DOHH2 (cell line): ENCODE measurements around the gene COL23A1.

Source experiments
- H3F3A ChIP-seq: fragments of 200-600 bp; sonication (generic), shearing (Covaris generic); 2 replicates; pipeline ENCODE4 v1.6.0; 2016; ENCODE audit warnings: antibody characterized with exemption, mild to moderate bottlenecking; ENCODE audit not compliant: control insufficient read depth, insufficient read depth
- H3K27ac ChIP-seq: fragments of 200-600 bp; sonication (generic); 2 replicates; pipeline ENCODE4 v1.5.1; 2014; ENCODE audit warnings: low read depth, mild to moderate bottlenecking, low read length, moderate library complexity
- H3K27me3 ChIP-seq: fragments of 200-600 bp; sonication (generic); 2 replicates; pipeline ENCODE4 v1.6.1; 2014; ENCODE audit warnings: mild to moderate bottlenecking, low read length, mixed read lengths; ENCODE audit not compliant: control insufficient read depth
- H3K36me3 ChIP-seq: fragments of 200-600 bp; sonication (generic); 2 replicates; pipeline ENCODE4 v1.6.1; 2014; ENCODE audit warnings: mild to moderate bottlenecking, low read length, moderate library complexity, mixed read lengths; ENCODE audit not compliant: control insufficient read depth
- H3K4me1 ChIP-seq: fragments of 200-600 bp; sonication (generic); 2 replicates; pipeline ENCODE4 v1.6.1; 2014; ENCODE audit warnings: mild to moderate bottlenecking, low read length, mixed read lengths; ENCODE audit not compliant: control insufficient read depth
- H3K4me2 ChIP-seq: fragments of 200-600 bp; sonication (generic); 2 replicates; pipeline ENCODE4 v1.6.0; 2014; ENCODE audit warnings: mild to moderate bottlenecking, low read length, moderate library complexity
- H3K4me3 ChIP-seq: fragments of 200-600 bp; sonication (generic); 2 replicates; pipeline ENCODE4 v1.5.1; 2014; ENCODE audit warnings: mild to moderate bottlenecking, low read length, mixed read lengths
- H3K79me2 ChIP-seq: fragments of 200-600 bp; sonication (generic); 2 replicates; pipeline ENCODE4 v1.6.1; 2014; ENCODE audit warnings: mild to moderate bottlenecking, low read length, mixed read lengths; ENCODE audit not compliant: control insufficient read depth
- H3K9me2 ChIP-seq: fragments of 200-600 bp; sonication (generic); replicated peaks from 2 replicates; pipeline ENCODE4 v1.6.1; 2014; ENCODE audit warnings: mild to moderate bottlenecking, low read length, mixed read lengths; ENCODE audit not compliant: control insufficient read depth
- H3K9me3 ChIP-seq: fragments of 200-600 bp; sonication (generic); 2 replicates; pipeline ENCODE4 v1.6.1; 2014; ENCODE audit warnings: antibody characterized with exemption, low read length, mixed read lengths; ENCODE audit not compliant: control insufficient read depth, insufficient read depth
- H4K20me1 ChIP-seq: fragments of 200-600 bp; sonication (generic); 2 replicates; pipeline ENCODE4 v1.6.0; 2014; ENCODE audit warnings: low read depth, mild to moderate bottlenecking, antibody characterized with exemption, low read length, moderate library complexity; ENCODE audit not compliant: control insufficient read depth, insufficient read depth
- EZH2phosphoT487 ChIP-seq: fragments of 200-600 bp; sonication (generic); IDR thresholded peaks from 2 replicates; pipeline ENCODE4 v1.6.1; 2017; ENCODE audit warnings: borderline replicate concordance, mild to moderate bottlenecking, antibody characterized with exemption, low read length, moderate library complexity, mixed read lengths
- TF ChIP-seq, protein P1 (sequence below): fragments of 200-600 bp; sonication (generic); IDR thresholded peaks from one replicate; pipeline ENCODE4 v1.5.1; 2014; ENCODE audit warnings: antibody characterized with exemption, mild to moderate bottlenecking, low read depth, low read length; ENCODE audit not compliant: poor library complexity, severe bottlenecking

Gene COL23A1

DNA sequence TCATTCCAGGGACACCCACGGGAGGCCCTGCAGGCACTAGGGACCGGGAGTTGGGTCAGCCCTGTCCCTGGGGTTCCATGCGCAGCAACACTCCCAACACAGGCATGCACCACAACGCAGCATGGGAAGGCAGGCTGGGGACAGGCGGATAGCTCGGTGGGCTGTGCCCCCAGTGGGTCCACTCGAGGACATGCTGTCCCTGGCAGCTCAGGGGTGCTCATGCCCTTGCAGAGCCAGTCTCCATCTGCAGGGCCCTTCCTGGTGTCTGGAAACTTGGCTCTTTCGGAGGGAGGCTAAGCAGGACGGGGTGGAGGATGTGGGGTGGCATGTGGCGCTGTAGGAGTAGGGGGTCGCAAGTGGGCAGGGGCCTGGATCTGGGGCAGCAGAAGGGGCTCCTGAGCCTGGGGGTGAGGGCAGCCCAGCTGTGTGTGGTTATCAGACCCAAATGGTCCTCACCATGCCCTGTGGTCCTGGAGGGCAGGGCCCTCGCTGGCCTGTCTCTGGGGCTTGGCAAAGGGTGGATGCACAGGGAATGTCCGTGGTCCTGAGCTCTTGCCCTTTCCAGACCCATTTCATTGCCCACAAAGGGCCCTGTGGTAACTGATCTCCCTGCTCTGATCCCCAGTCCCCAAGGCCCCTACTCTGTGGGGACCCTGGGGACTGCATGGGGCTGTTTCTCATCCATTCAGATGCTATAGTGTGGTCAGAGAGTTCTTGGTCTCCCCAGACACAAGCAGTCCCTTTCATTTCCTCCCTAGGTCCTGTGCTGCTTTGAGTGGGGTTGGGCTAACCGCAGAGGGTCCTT is 267.3 kb downstream of the COL23A1 start:
- peak overlapping the region; percentile 94 for H3K27ac ChIP-seq

DNA sequence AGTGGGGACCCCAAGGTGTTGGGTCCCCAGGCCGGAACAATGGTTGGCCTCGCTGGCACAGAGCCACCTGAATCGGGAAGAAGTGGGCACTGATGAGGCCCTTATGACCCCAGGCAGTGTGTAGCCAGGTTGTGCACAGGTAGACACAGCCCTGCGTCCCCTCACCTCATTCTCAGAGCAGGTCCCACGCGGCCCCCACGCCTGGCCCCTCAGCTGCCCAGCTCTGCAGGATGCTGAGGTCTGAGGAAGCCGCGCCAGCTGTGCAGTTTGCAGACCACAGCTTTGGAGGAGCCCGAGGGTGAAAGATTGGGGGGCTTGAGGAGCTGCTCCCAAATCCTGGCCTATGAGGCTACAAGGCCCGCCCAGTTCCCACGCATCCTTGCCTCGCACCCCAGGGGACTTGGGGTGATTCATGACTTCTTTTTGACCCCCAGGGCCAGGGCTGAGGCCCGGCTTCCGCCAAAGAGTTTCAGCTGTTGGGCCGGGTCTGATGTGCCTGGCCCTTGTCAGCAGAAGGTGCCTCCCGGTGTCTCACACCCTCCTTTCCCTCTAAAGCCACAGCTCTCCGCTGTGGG is 269.8 kb downstream of the COL23A1 start:
- Histone ChIP-seq H3K4me3 (peak overlapping the region; percentile 19), H3K36me3 (peaks cover 9% of the 10 kb centered on the region; the same call in 1 of the 2 replicates), H3K9me2 (no peaks in the 10 kb centered on the region), H3F3A (peaks cover 6% of the 10 kb centered on the region), H3K79me2 (peaks cover 27% of the 10 kb centered on the region), H3K4me1 (peaks cover 45% of the 10 kb centered on the region), H4K20me1 (no peaks in the 10 kb centered on the region), H3K9me3 (peaks cover 5% of the 10 kb centered on the region; the same call in 1 of the 2 replicates), H3K4me2 (peak overlapping the region; percentile 30), H3K27me3 (no peaks in the 10 kb centered on the region), H3K27ac (no peak overlapping the region)
- TF ChIP-seq, protein P1, sequence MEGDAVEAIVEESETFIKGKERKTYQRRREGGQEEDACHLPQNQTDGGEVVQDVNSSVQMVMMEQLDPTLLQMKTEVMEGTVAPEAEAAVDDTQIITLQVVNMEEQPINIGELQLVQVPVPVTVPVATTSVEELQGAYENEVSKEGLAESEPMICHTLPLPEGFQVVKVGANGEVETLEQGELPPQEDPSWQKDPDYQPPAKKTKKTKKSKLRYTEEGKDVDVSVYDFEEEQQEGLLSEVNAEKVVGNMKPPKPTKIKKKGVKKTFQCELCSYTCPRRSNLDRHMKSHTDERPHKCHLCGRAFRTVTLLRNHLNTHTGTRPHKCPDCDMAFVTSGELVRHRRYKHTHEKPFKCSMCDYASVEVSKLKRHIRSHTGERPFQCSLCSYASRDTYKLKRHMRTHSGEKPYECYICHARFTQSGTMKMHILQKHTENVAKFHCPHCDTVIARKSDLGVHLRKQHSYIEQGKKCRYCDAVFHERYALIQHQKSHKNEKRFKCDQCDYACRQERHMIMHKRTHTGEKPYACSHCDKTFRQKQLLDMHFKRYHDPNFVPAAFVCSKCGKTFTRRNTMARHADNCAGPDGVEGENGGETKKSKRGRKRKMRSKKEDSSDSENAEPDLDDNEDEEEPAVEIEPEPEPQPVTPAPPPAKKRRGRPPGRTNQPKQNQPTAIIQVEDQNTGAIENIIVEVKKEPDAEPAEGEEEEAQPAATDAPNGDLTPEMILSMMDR, result no peak
- no peak for TF ChIP-seq EZH2phosphoT487

More for the DNA sequence above, 267.3 kb downstream of the COL23A1 start:
- peaks cover 4% of the 10 kb centered on the region; the same call in 1 of the 2 replicates for H3K9me3 ChIP-seq
- peak overlapping the region; percentile 90 for H3K4me3 ChIP-seq
- H3K9me2 ChIP-seq, result no peaks in the 10 kb centered on the region
- no peaks in the 10 kb centered on the region for H3K27me3 ChIP-seq
- peak overlapping the region; percentile 98 for H3K4me2 ChIP-seq
- peaks cover 27% of the 10 kb centered on the region for H3K79me2 ChIP-seq
- H3K36me3 ChIP-seq, result peaks cover 9% of the 10 kb centered on the region; the same call in 1 of the 2 replicates
- no peaks in the 10 kb centered on the region for H4K20me1 ChIP-seq
- TF ChIP-seq, protein P1, result no peak
- no peak for TF ChIP-seq EZH2phosphoT487
- H3K4me1 ChIP-seq, result peaks cover 51% of the 10 kb centered on the region
- peaks cover 6% of the 10 kb centered on the region for H3F3A ChIP-seq

DNA sequence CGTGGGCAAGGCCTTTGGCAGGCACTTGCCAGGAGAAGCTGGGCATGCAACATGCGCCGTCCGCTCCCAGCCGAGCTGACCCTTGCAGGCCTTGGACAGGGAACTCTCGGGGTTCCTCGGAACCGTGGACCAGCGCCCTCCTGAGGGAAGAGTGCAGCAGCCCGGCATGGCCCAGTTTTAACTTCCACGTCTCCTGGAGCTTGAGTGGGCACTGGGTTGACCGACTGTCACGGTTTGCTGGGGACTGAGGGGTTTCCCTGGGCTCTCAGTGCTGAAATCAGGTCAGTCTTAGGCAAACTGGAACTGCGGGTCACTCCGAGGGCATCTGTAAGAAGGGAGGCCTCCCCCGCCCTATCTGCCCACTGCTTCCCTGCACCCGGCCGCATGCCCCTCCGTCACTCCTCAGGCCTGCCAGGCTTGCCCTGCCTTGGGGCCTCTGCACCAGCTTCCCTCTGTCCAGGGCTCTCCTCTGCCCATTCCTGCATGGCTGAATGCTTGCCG is 270.6 kb downstream of the COL23A1 start:
- peaks cover 37% of the 10 kb centered on the region for H3K4me1 ChIP-seq
- peaks cover 6% of the 10 kb centered on the region for H3F3A ChIP-seq
- no peak overlapping the region for H3K4me3 ChIP-seq
- H3K79me2 ChIP-seq, result peaks cover 27% of the 10 kb centered on the region
- no peak overlapping the region for H3K4me2 ChIP-seq
- no peaks in the 10 kb centered on the region for H3K9me2 ChIP-seq
- H4K20me1 ChIP-seq, result no peaks in the 10 kb centered on the region
- TF ChIP-seq, protein P1, result no peak
- TF ChIP-seq EZH2phosphoT487, result no peak
- H3K9me3 ChIP-seq, result peaks cover 5% of the 10 kb centered on the region; the same call in 1 of the 2 replicates
- peaks cover 9% of the 10 kb centered on the region; the same call in 1 of the 2 replicates for H3K36me3 ChIP-seq
- no peak overlapping the region for H3K27ac ChIP-seq
- H3K27me3 ChIP-seq, result no peaks in the 10 kb centered on the region
